ENCODE measurements around the gene SPSB1.

Gene SPSB1

DNA sequence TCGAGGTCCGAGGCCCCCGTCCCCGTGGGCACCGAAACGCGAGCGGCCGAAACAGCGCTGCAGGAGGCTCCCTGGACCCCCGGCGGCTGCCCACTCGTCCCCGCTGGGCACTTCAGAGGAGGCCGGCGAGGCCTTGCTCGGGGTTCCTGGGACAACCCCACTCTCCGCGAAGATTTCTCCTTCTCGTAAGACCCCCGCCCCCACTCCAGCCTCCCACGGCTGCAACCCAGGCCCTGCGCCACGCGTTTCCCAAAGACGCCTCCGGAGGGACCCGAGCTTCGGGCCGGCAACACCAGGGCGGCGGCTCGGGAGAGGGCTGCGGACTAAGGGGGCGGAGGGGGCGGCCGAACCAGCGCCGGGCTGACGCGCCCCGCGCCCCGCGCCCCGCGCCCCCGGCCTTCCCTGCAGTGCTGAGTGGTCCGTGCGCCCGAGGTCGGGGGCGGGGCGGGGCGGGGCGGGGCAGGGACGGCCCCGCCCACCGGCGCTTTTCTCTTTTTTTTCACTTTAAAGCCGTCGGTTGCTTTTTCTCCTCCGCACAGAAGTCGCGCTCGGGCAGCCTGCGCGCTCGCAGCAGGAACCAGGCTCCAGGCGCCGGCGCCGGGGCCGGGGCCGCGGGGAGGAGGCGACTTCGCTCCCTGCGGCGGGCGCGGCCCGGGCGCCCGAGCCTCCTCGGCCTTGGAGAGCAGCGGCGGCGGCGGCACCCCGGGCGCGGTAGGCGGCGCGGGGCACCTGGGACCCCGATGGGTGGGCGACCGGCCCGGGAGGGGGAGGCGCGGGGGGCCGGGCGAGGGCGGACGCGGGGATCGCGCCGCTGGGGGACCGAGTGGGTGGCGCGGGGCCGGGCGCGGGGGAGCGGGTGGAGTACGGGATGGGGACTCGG, at the start of gene SPSB1:
Gene SPSB1 (plus strand): TSS at position 534 of the 880 bp plus-strand sequence. CDS start 62,998 bp downstream, outside the sequence.
- DNase-seq = peak; percentile 82

DNA sequence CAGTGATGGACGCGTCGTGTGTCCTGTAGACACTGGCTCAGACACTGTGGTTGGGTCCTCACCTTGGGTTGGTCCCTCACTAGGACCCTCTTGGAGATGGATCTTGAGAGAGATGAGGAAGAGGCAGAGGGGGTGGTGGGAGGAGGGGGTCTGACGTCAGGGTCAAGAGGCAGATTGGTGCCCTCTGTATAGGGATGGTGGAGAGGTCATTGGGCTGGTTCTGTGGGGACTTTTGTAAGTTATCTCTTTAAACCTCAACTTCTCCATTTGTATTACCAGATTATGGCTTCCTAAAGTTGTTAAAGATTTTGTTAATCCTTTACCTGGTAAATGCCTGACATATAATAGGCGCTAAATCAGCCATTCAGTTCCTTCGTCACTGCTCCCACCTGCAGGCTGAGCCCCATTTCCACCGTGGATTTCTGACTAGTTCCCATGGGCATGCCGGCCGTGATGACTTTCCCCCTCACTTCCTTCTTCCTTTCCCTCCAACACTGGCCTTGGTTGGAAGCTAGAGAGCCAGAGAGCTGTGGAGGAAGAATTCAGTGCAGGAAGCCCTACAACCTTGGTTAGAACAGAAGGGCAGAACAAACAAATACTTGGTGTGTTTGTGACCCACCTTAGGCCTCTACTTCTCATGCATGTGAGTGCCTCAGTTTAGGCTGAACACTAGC, 49.5 kb upstream of the SPSB1 start:
- DNase-seq = no peak

DNA sequence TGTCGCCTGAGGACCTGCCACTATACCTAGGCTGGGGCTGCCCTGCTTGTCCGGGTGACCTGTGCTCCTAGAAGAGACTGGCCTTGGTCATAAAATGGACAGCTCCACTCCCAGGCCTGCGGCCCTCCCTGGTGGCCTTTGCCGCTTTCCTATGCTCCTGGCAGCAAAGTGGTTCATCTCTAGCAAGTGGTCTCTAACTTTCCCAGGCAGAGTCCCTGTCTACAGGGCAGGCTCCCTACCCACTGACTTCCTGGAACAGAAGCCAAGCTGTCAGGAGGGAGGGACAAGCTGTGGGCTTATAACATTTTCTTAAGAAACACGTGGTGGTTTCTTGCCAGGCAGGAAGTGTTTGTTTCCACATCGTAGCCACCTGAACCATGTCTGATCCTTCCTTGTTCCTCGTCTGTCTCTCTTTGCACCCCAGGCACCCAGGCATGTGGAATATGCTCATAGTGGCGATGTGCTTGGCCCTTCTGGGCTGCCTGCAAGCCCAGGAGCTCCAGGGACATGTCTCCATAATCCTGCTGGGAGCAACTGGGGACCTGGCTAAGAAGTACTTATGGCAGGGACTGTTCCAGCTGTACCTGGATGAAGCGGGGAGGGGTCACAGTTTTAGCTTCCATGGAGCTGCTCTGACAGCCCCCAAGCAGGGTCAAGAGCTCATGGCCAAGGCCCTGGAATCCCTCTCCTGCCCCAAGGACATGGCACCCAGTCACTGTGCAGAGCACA, 48.0 kb upstream of the SPSB1 start:
- no peak for DNase-seq

DNA sequence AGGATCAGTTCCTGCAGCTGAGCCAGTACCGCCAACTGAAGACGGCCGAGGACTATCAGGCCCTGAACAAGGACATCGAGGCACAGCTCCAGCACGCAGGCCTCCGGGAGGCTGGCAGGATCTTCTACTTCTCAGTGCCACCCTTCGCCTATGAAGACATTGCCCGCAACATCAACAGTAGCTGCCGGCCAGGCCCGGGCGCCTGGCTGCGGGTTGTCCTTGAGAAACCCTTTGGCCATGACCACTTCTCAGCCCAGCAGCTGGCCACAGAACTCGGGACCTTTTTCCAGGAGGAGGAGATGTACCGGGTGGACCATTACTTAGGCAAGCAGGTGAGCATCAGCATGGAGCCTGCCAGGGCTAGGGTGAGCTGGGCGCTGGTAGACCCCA, 47.5 kb upstream of the SPSB1 start:
- no peak for DNase-seq

DNA sequence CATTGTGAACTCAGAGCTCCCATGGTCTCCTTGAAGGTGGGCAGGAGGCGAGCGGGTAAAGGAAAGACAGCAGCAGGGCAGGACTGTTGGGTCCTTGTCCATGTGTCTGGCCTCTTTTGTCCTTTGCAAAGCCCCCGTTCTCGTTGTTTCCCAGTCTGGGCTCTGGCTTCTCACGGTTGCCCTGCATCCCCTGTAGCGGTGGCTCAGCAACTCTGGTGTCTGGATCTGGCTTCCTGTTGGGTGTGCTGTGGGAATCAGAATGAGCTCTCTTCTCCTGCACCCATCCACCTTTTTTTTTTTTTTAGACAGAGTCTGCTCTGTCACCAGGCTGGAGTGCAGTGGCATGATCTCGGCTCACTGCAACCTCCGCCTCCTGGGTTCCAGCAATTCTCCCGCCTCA, 47.0 kb upstream of the SPSB1 start:
- no peak for DNase-seq

- no peak for DNase-seq
Measured at GRCh38 chr1:9246215-9246614, 46.5 kb upstream of the SPSB1 start.

DNA sequence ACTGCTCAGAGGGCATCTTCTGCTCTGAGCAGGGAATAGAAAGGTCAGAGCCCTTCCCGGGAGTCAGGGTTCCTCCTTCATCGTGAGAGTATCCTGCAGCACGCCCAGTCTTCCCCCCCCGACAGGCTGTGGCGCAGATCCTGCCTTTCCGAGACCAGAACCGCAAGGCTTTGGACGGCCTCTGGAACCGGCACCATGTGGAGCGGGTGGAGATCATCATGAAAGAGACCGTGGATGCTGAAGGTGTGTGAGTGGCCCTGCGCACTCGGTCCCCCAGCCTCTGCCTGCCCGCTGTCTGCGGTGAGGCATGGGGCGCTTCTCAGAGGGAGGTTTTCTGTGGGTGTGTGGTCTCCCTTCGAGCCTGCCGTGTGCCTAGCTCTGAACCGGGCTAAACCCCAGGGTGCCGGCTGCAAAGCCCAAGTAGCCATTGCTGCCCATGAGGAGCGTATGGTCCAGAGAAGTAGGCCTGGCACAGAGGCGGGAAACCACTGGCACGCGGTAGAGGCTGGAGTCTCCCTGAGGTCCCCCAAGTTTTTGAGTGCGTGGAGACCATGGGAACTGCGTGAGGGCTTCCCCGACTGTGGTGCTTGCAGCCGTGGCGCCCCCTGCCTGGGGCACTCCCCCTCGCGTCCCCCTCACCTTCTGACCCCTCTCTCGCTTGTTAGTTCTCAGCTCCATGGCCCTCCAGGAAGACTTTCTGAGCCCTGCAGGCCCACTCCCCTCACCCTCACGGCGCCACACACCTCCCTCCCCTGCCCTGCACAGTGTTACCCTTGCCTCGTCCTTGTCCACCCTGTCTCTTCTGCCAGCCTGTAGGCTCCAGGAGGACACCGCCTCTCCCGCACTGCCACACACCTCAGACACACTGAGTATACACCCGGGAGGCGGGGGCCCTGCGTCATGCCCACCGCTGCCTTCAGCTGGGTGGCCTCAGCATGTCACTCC, 45.6 kb upstream of the SPSB1 start:
- DNase-seq = no peak

DNA sequence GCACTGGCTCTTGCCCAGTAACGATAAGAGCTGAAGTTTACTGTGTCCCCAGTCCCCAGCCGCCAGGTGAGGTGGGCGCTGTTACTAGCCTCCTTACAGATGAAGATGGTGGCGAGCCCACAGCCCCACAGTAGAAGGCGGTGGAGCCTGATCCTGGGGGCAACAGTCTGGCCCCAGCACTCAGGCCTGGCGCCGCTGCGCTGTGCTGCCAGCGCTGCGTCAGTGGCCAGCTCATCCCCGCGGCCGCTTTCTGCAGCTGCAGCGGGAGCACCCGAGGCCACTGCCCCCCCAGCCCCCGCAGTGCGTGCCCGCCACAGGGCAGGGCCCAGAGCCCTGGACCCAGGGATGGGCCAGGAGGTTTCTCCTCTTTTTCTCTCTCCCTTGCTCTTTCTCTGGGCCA, 44.8 kb upstream of the SPSB1 start:
- DNase-seq = no peak

GRCh38 chr1:9248341-9249262, 44.1 kb upstream of the SPSB1 start:
- DNase-seq = no peak

GRCh38 chr1:9249263-9249533, 43.5 kb upstream of the SPSB1 start:
- DNase-seq = no peak

GRCh38 chr1:9249534-9250410, 42.9 kb upstream of the SPSB1 start:
- peak; percentile 42 for DNase-seq

DNA sequence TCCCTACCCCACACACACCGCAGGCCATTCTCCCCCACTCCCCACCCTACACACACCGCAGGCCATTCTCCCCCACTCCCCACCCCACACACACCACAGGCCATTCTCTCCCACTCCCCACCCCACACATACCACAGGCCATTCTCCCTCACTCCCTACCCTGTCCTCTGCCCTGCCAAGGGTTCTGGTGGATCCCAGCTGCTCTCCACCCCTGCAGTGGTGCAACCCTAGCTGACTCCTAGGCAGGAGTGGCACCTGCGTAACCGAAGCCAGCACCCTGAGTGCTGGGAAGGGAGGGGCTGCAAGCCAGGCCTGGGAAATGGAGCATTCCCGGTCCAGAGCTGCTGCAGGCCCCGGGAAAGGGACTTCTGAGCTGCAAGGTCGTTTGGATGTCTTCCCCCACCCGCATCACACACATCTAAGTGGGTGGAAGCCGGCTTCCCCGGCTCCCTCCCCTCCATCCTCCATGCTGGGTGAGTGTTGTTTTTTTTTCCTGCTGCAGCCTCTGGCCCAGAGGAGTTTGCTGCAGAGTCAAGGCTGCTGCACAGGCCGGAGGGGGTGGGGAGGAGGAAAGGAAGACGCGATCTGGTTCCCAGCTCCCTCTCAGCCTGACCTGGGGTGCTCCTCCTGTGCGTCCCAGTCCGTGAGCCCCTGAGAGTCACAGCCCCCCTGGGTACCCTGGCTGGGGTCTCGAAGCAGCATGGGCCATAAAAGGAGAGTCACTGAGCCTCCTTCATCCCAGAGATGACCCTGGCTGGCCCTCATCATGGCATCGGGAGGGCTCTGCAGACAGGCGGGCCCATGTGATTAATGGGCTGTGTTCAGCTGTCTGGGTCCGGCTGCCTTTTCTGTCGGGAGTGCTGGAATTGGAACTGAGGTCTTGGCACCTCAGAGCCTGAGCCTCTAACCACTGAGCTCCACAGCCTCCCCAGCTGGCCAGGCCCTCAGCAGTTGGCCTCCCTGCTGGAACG, 42.0 kb upstream of the SPSB1 start:
- DNase-seq = no peak

DNA sequence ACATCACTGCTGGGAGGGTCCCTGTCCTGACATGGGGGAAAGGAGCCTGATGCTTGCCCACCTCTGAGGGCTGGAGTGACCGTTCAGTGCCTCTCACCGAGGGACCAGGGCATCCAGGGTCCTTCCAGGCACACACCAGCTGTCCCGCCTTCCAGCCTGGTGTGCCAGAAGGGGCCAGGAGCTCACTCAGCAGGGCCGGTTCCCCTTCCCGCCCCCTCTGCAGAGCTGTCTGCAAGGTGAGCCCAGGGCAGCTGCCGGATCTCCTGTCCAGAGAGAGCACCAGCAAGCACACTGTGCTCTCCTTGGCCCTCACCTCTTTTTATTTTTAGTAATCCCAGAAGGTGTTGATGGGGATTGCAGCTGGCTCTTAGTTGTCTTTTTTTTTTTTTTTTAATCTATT, 41.2 kb upstream of the SPSB1 start:
- DNase-seq = no peak

GRCh38 chr1:9253004-9253403, 39.7 kb upstream of the SPSB1 start:
- no peak for DNase-seq

DNA sequence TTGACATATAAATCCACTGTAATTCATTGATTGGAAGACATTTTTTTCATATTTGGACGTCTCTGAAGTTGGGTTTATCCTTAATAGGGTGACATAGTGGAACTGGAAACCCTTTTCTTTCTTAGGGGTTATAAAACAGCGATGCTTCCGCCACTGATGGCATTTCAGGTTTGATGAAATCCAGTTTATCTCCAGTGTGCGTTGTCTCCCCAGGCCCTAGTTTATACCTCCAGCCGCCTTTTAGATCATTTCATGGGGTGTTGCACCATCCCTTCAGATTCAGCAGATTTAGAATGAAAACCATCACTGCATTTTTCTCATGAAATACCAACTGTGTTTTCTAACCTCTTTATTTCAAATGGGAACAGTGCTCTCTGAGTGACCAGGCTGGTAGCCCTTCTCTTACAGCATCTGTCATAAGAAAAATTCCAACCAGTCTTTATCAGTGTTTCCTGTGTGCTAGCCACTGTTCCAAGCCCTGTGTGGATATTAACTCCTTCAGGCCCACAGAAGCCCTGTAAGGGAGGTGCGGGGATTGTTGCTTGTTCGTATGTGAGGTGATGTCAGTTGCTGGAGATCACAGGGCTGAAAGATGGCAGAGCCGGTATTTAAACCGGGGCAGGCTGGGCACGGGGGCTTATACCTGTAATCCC, 39.1 kb upstream of the SPSB1 start:
- no peak for DNase-seq

DNA sequence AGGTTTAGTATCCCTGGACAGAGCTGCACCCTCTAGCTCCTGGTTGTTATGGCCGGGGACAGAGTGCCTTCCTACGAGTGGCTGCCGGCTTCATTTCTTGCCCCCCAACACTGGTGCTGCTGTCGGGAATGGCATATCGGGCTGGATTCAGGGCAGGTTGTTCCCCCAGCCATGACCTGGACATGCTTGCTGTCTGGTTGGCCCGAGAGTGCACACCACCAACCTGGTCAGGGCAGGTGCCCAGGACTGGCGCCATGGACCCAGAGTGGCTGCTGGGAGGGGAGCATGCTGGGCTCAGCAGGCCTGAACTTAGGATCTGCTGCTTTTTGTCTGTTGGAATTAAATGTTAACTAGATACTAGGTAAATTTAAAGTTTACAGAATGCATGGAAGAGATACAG, 36.4 kb upstream of the SPSB1 start:
- DNase-seq = no peak

DNA sequence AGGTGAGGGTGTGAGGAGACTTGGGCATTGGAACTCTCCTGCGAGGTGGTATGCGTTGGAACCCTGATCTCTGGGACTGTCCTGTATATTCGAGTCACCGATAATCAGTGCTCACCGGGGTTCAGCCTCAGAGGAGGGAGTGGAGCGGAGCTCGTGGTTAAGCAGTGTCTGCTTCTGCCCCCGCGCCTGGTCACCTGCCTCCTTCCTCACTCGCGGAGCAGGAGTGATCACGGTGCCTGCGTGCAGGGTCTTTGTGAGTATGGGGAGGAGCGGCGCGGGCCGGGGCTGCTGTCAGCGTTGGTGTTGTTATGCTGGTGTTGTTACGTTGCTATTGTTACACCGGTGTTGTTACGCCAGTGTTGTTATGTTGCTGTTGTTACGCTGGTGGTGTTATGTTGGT, 34.8 kb upstream of the SPSB1 start:
- no peak for DNase-seq

DNA sequence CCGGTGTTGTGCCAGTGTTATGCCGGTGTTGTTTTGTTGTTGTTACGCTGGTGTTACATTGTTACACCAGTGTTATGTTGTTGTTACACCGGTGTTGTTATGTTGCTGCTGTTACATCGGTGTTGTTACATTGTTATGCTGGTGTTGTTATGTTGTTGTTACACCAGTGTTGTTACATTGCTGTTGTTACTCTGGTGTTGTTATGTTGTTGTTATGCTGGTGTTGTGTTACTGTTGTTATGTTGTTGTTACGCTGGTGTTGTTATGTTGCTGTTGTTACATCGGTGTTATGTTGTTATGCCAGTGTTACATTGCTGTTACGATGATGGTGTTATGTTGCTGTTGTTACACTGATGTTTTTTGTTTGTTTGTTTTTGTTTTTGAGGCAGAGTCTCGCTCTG, 34.1 kb upstream of the SPSB1 start:
- DNase-seq = no peak

All from HCEC 1CT (cell line).